Stimulated activated CD8-positive, alpha-beta memory T cell treated with anti-CD3 and anti-CD28 coated beads, Interleukin-2, amount 100 ng/mL, for 48 hours (primary cell): Measurements from ENCODE around the gene HNF4A.

Experiments
- DNase-seq, 2 donors: peaks; one replicate each; pipeline ENCODE4 v3.0.0-alpha.2; 2020; ENCODE audit warnings: low read depth in 2 of 2

HNF4A gene

DNA sequence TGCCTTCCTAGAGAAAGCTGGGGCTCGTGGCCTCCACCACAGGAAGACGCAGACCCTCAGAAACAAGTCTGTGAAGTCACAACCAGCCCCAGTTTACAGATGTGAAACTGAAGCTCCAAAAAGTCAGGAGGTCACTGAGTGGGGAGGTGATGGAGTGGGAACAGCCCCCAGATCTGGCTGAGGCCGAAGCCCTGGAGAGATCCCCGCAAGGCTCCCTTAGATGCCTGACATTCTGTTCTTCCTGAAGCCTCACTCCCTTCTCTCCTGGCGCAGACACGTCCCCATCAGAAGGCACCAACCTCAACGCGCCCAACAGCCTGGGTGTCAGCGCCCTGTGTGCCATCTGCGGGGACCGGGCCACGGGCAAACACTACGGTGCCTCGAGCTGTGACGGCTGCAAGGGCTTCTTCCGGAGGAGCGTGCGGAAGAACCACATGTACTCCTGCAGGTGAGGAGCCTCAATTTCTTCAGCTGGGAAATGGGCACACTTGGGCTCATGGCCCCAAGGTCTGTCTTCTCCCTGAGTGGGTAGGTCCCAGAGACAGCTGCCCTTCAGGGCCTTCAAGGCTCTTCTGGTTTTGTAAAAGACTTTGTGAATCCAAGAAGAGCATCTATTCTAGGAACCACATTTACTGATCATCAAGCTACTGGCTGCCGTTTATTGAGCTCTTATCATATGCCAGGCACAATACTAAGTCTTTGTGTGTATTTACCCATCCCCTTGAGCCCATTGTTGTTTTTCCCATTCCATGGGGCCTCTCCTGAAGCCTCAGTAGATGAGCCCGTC is 50.5 kb downstream of the HNF4A start:
- no peak for DNase-seq

GRCh38 chr20:44406572-44407137 is 51.2 kb downstream of the HNF4A start:
- no peak for DNase-seq

DNA sequence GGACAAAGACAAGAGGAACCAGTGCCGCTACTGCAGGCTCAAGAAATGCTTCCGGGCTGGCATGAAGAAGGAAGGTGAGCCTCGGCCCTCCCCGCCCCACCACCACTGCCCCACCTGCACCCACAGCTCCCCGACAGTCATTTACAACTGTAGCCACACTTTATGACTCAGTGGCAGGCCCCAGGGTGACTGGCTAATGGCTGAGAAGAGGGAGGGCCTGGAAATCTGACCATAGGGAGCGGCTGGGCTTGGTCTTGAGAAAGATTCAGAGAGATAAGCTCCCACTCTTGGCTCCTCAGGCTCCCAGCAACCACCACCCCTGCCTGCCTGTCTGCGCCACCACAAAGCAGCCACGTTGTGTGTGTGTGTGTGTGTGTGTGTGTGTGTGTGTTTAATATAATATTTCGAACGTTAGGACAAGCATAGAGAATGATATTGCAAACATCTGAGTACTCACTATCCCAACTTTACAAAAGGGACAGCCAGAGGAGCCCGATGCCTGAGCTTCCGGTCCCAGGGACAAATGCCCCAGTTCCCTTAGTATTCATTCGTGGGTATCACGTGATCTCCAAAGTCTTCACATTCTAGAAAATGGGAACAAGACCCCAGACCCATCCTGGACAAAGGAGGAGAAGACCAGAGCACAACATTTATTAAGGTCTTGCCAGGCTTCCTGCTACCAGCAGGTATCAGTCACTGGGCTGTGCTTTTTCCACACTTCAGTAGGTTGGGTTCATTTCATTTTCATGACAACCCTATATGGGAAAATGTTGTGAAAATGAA is 52.1 kb downstream of the HNF4A start:
- DNase-seq: no peak

- DNase-seq: no peak
These were observed 53.7 kb downstream of the HNF4A start for GRCh38 chr20:44409132-44409600.

- DNase-seq: no peak
These were observed 55.1 kb downstream of the HNF4A start for GRCh38 chr20:44410583-44411019.

GRCh38 chr20:44411020-44411756 is 55.7 kb downstream of the HNF4A start:
- no peak for DNase-seq

- DNase-seq: no peak
These were observed 56.4 kb downstream of the HNF4A start for GRCh38 chr20:44411757-44412401.

- no peak for DNase-seq
These were observed 57.1 kb downstream of the HNF4A start for GRCh38 chr20:44412402-44413144.

- no peak for DNase-seq
These were observed 58.3 kb downstream of the HNF4A start for GRCh38 chr20:44413575-44414345.

DNA sequence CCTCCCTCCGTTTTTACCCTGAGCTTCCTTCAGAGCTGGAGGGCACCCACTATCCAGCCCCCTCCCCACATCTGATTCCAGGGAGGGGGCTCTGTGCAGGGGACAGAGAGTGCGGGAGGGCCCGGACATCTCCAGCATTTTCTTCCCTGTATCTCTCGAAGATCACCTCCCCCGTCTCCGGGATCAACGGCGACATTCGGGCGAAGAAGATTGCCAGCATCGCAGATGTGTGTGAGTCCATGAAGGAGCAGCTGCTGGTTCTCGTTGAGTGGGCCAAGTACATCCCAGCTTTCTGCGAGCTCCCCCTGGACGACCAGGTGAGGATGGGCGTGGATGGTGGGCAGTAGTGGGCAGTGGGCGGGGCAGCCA is 58.8 kb downstream of the HNF4A start:
- DNase-seq: no peak

GRCh38 chr20:44414808-44415207 is 59.3 kb downstream of the HNF4A start:
- no peak for DNase-seq

DNA sequence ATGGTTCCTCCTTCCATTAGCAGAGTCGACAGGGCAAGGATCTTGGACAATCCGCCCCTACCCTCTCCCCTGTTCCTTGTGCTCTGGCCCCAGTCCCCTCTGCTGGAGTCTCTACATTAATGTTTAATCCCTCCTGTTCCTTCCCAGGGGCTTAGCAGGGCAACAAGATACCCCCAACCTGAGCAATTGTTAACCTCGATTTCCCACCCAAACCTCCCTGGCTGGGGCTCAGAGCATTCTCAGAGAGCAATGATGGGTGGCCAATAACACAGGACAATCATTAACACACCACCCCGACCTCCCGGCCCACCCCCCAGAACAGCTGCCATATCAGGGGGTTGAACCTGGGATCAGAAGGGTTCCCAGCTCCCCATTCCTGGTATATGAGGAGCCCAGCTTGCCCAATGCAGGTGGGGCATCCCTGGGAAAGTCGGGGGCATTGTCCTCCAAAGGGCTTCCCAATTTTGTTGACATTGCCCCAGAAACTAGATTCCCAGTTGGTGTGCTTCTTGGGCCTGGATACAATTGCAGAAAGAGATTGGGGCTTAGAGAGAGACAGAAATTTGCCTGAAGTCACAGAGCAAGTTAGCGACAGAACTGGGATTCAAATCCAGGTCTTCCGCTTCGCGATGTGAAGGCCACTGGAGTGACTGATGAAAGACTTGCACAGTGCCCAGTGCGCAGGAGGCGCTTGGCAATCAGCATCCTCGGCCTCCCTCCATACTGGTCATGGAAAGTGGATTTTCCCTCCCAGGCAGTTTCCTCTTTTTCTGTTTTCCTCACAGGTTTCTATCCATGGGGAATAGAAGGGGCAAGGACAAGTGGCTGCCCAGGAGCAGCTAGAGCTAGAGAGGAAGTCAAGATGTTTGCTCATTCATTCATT is 60.6 kb downstream of the HNF4A start:
- DNase-seq: no peak

GRCh38 chr20:44418069-44418905 is 62.8 kb downstream of the HNF4A start:
- DNase-seq: no peak

DNA sequence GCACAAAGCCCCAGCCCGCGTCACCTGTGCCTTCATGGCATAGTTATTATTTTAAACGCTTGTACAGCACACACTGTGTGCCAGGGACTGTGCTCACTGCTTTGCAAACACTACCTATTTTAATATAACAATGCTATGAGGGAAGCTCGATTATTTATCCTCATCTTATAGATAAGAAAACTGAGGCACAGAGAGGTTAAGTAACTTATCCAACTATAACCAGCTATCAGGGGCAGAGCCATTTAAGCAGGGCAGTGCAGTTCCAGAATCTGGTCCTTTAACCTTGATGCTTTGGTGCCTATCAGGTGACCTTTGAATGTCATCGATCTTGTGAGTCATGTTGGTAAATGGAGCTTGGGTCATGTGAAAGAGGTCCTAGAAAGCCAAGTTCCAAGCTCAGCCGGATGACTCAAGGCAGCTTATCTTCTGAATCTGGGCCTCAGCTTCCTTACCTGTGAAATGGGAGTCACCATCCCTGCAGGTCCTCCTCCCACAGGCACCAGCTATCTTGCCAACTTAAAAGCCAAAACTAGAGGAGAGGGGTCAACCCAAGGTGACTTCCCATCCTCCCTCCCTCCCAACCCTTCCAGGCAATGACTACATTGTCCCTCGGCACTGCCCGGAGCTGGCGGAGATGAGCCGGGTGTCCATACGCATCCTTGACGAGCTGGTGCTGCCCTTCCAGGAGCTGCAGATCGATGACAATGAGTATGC is 63.8 kb downstream of the HNF4A start:
- DNase-seq: no peak

DNA sequence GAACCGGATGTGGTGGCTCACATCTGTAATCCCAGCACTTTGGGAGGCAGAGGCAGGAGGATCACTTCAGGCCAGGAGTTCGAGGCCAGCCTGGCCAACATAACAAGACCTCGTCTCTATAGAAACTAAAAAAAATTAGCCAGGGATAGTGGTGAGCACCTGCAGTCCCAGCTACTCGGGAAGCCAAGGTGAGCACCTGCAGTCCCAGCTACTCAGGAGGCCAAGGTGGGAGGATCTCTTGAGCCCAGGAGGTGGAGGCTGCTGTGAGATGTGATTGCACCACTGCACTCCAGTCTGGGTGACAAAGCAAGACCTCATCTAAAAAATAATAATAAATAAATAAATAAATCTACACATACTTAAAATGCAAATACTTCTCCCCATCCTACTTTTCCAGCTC is 65.0 kb downstream of the HNF4A start:
- no peak for DNase-seq

DNA sequence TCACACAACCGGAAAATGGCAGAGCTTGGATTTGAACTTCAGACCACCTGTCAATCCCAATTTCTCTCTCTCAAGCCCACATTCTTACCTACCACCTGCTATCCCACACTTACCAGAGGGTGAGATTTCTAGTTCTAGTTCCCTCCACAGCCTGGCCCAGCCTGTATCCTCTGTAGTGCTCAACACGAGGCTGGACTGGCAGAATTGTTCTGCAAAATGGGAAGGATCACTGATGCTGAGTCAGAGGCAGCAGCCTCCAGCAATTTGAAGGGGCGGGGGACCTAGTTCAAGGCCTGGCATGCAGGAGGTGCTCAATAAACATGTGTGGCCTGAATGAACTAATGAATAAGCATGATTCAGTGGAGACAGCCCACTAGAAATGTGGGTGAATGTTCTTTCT is 66.6 kb downstream of the HNF4A start:
- DNase-seq: no peak

DNA sequence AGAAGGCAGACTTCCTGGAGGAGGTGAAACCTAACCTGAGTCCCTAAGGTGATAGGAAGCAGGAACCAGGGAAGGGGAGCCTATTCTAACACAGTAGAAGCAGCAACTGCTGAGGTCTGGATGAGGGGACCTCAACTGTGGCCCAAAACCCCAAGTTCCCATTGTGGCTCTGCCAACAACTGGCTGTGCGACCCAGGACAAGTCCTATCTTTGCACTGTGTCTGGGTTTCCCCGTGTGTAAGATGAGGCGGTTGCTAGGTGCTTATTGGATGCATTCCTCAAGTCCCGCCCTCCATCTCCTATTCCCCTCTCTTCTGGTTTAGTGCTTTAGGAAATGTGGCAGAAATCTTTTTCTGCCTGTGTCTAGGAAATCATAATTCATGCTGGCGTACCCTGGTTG is 68.0 kb downstream of the HNF4A start:
- DNase-seq: no peak
